Measurements from ENCODE around the gene NMRK2.

DNA sequence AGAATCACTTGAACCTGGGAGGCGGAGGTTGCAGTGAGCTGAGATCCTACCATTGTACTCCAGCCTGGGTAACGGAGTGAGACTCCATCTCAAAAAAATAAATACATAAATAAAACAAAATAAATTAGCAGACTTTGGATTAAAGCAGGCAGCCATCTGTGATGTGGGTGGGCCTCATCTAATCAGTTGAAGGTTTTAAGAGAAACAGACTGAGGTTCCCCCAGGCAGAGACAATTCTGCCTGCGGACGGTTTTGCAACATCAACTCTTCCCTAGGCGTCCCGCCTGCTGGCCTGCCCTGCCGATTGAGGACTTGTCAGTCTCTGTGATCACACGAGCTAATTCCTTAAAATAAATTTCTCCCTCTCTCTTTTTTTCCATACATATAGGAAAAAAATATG, 28.6 kb upstream of the NMRK2 start:
- TF ChIP-seq, protein P1, sequence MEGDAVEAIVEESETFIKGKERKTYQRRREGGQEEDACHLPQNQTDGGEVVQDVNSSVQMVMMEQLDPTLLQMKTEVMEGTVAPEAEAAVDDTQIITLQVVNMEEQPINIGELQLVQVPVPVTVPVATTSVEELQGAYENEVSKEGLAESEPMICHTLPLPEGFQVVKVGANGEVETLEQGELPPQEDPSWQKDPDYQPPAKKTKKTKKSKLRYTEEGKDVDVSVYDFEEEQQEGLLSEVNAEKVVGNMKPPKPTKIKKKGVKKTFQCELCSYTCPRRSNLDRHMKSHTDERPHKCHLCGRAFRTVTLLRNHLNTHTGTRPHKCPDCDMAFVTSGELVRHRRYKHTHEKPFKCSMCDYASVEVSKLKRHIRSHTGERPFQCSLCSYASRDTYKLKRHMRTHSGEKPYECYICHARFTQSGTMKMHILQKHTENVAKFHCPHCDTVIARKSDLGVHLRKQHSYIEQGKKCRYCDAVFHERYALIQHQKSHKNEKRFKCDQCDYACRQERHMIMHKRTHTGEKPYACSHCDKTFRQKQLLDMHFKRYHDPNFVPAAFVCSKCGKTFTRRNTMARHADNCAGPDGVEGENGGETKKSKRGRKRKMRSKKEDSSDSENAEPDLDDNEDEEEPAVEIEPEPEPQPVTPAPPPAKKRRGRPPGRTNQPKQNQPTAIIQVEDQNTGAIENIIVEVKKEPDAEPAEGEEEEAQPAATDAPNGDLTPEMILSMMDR (IDR thresholded peaks at IDR 0.05) = no peak
- TF ChIP-seq EZH2 (IDR thresholded peaks at IDR 0.05) = no peak
- no peak for TF ChIP-seq EZH2phosphoT487 (IDR thresholded peaks at IDR 0.05)

Measured in neural progenitor cell (in vitro differentiated cells).